Central memory CD8-positive, alpha-beta T cell (primary cell): ENCODE data around the gene OTUD1.

ENCODE experiments used
- ATAC-seq: fragments of 150-1000 bp; cut with Tn5 transposase; replicated peaks from 2 replicates; pipeline ENCODE4 v1.10.0; 2022; ENCODE audit warnings: mild to moderate bottlenecking, moderate FRiP score, moderate number of reproducible peaks; ENCODE audit not compliant: poor library complexity, severe bottlenecking; ENCODE audit errors: extremely low read depth
- DNase-seq, 2 donors: peaks; one replicate each; pipeline ENCODE4 v3.0.0; 2021; ENCODE audit warnings: low spot score in 2 of 2
- H3K27ac Mint-ChIP-seq: one replicate; pipeline ENCODE4 v1.8.0; 2022; ENCODE audit warnings: low read depth, mild to moderate bottlenecking, moderate library complexity, mixed read lengths
- H3K27me3 Mint-ChIP-seq: one replicate; pipeline ENCODE4 v1.8.0; 2022; ENCODE audit warnings: mixed read lengths
- H3K36me3 Mint-ChIP-seq: one replicate; pipeline ENCODE4 v1.8.0; 2022; ENCODE audit warnings: mild to moderate bottlenecking, moderate library complexity, mixed read lengths; ENCODE audit not compliant: insufficient read depth
- H3K4me1 Mint-ChIP-seq: one replicate; pipeline ENCODE4 v1.8.0; 2022; ENCODE audit warnings: mixed read lengths
- H3K4me3 Mint-ChIP-seq: one replicate; pipeline ENCODE4 v1.8.0; 2022; ENCODE audit warnings: mild to moderate bottlenecking, moderate library complexity, mixed read lengths
- H3K9me3 Mint-ChIP-seq: one replicate; pipeline ENCODE4 v1.8.0; 2022; ENCODE audit warnings: mixed read lengths

OTUD1 gene

GRCh38 chr10:23433701-23434100, 5.2 kb upstream of the OTUD1 start:
- DNase-seq (no peak), ATAC-seq (no peak)
- Mint-ChIP-seq H3K4me3 (no peak overlapping the region), H3K4me1 (peaks cover 8% of the 10 kb centered on the region), H3K36me3 (peaks cover 9% of the 10 kb centered on the region), H3K27ac (no peak overlapping the region), H3K9me3 (no peaks in the 10 kb centered on the region), H3K27me3 (no peaks in the 10 kb centered on the region)

DNA sequence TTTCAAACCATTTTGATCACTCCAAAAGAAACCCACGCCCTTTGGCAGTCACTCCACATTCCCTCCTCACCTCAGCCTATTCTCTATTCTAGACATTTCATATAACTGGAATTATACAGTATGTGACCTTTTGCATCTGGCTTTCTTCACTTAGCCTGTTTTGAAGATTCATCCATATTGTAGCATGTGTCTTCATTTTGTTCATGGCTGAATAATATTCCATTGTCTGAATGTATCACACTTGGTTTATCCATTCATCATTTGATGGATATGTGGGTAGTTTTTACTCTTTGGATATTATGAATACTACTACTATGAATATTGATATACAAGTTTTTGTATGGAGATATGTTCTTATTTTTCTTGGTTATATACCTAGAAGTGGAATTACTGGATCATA, 3.5 kb upstream of the OTUD1 start:
- H3K4me1 Mint-ChIP-seq = peaks cover 10% of the 10 kb centered on the region

DNA sequence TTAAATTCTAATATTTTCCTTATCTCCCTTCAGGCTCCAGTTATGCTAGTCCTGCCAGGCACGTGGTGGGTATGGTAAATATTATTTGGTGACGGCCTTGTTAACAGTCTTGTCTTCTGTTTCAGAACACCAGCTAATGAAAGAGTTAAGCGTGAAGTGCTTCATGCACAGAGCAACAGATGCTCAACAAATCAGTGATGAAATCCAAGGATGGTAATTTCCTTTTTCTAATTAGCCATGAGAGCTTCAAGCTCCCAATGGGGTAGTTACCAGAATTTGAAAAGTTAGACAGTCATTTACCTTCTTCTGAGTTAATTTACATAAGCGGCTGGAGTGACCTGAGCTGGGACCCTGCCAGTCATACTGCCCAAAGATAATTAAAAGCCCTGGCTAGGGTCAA, 1.9 kb upstream of the OTUD1 start:
- Mint-ChIP-seq H3K9me3 (no peaks in the 10 kb centered on the region), H3K27me3 (no peaks in the 10 kb centered on the region), H3K27ac (no peak overlapping the region), H3K4me1 (peaks cover 25% of the 10 kb centered on the region), H3K4me3 (no peak overlapping the region), H3K36me3 (peaks cover 15% of the 10 kb centered on the region)
- ATAC-seq = no peak
- DNase-seq = no peak

More for the DNA sequence above, 3.5 kb upstream of the OTUD1 start:
- ATAC-seq (no peak), DNase-seq (no peak)
- no peaks in the 10 kb centered on the region for H3K9me3 Mint-ChIP-seq
- H3K4me3 Mint-ChIP-seq = no peak overlapping the region
- H3K36me3 Mint-ChIP-seq = peaks cover 11% of the 10 kb centered on the region
- no peak overlapping the region for H3K27ac Mint-ChIP-seq
- no peaks in the 10 kb centered on the region for H3K27me3 Mint-ChIP-seq

DNA sequence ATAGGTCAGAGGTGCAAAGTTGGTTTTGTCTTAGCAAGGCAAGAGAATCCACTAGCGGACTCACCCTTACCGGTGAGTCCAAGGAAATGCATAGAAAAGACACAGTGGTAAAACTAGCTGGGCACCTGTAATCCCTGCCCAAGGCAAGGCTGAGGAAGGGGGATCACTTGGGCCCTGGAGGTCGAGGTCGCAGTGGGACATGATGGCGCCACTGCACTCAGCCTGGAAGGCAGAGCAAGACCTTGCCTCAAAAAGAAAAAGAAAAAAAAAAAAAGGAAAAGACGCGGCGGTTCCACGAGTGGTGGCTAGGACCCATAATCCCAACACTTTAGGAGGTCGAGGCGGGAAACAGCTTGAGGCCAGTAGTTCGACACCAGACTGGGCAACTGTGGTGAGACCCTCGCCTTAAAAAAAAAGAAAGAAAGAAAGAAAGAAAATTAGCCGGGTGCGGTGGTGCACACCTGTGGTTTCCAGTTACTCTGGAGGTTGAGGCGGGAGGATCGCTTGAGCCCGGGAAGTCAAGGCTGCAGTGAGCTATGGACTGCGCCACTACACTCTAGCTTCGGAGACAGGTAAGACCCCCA, 820 bp upstream of the OTUD1 start:
- H3K9me3 Mint-ChIP-seq = no peaks in the 10 kb centered on the region
- ATAC-seq (no peak), DNase-seq (no peak)
- H3K27ac Mint-ChIP-seq = peak overlapping the region; percentile 97
- H3K4me3 Mint-ChIP-seq = peak overlapping the region; percentile 85
- H3K27me3 Mint-ChIP-seq = no peaks in the 10 kb centered on the region
- peaks cover 14% of the 10 kb centered on the region for H3K36me3 Mint-ChIP-seq
- H3K4me1 Mint-ChIP-seq = peaks cover 36% of the 10 kb centered on the region

GRCh38 chr10:23439452-23439960, 631 bp downstream of the OTUD1 start:
- H3K9me3 Mint-ChIP-seq = no peaks in the 10 kb centered on the region
- no peak overlapping the region for H3K27ac Mint-ChIP-seq
- DNase-seq = no peak
- H3K27me3 Mint-ChIP-seq = no peaks in the 10 kb centered on the region
- peaks cover 13% of the 10 kb centered on the region for H3K36me3 Mint-ChIP-seq
- peaks cover 40% of the 10 kb centered on the region for H3K4me1 Mint-ChIP-seq
- peak; percentile 18 for ATAC-seq
- peak overlapping the region; percentile 83 for H3K4me3 Mint-ChIP-seq

GRCh38 chr10:23439961-23440889, 1.4 kb downstream of the OTUD1 start:
- H3K9me3 Mint-ChIP-seq = no peaks in the 10 kb centered on the region
- no peaks in the 10 kb centered on the region for H3K27me3 Mint-ChIP-seq
- H3K4me1 Mint-ChIP-seq = peaks cover 40% of the 10 kb centered on the region
- no peak for ATAC-seq
- H3K36me3 Mint-ChIP-seq = peaks cover 14% of the 10 kb centered on the region
- DNase-seq = peak; percentile 15 to 23
- peak overlapping the region; percentile 85 for H3K27ac Mint-ChIP-seq
- H3K4me3 Mint-ChIP-seq = peak overlapping the region; percentile 83

- Mint-ChIP-seq H3K27ac (peak overlapping the region; percentile 85), H3K4me1 (peaks cover 40% of the 10 kb centered on the region), H3K4me3 (peak overlapping the region; percentile 83), H3K36me3 (peaks cover 17% of the 10 kb centered on the region), H3K27me3 (no peaks in the 10 kb centered on the region), H3K9me3 (no peaks in the 10 kb centered on the region)
- DNase-seq (no peak), ATAC-seq (no peak)
Measured at GRCh38 chr10:23441251-23441650, 2.4 kb downstream of the OTUD1 start.

- ATAC-seq (no peak), DNase-seq (no peak)
- H3K27me3 Mint-ChIP-seq = no peaks in the 10 kb centered on the region
- H3K4me1 Mint-ChIP-seq = peaks cover 44% of the 10 kb centered on the region
- H3K27ac Mint-ChIP-seq = peak overlapping the region; percentile 8
- H3K9me3 Mint-ChIP-seq = no peaks in the 10 kb centered on the region
- H3K36me3 Mint-ChIP-seq = peaks cover 16% of the 10 kb centered on the region
- no peak overlapping the region for H3K4me3 Mint-ChIP-seq
Measured at GRCh38 chr10:23442936-23443335, 4.1 kb downstream of the OTUD1 start.

- Mint-ChIP-seq H3K4me3 (no peak overlapping the region), H3K4me1 (peaks cover 49% of the 10 kb centered on the region), H3K9me3 (no peaks in the 10 kb centered on the region), H3K27me3 (no peaks in the 10 kb centered on the region), H3K27ac (no peak overlapping the region), H3K36me3 (peaks cover 9% of the 10 kb centered on the region)
- DNase-seq = no peak
- ATAC-seq = no peak
Measured at GRCh38 chr10:23445591-23445990, 6.7 kb downstream of the OTUD1 start.

- Mint-ChIP-seq H3K27ac (no peak overlapping the region), H3K36me3 (peaks cover 6% of the 10 kb centered on the region), H3K4me1 (peaks cover 23% of the 10 kb centered on the region), H3K9me3 (no peaks in the 10 kb centered on the region), H3K4me3 (no peak overlapping the region), H3K27me3 (no peaks in the 10 kb centered on the region)
- ATAC-seq = no peak
- DNase-seq = no peak
Measured at GRCh38 chr10:23448323-23448722, 9.4 kb downstream of the OTUD1 start.

GRCh38 chr10:23448802-23449570, 10.1 kb downstream of the OTUD1 start:
- Mint-ChIP-seq H3K4me3 (peak overlapping the region; percentile 18), H3K36me3 (peaks cover 6% of the 10 kb centered on the region)
- DNase-seq = no peak

GRCh38 chr10:23452033-23452655, 13.3 kb downstream of the OTUD1 start:
- ATAC-seq = no peak
- H3K27ac Mint-ChIP-seq = no peak overlapping the region
- H3K27me3 Mint-ChIP-seq = no peaks in the 10 kb centered on the region
- H3K9me3 Mint-ChIP-seq = no peaks in the 10 kb centered on the region
- H3K4me1 Mint-ChIP-seq = peaks cover 16% of the 10 kb centered on the region
- no peak for DNase-seq
- peaks cover 4% of the 10 kb centered on the region for H3K36me3 Mint-ChIP-seq
- H3K4me3 Mint-ChIP-seq = no peak overlapping the region

More at GRCh38 chr10:23448802-23449570, 10.1 kb downstream of the OTUD1 start:
- Mint-ChIP-seq H3K27ac (peak overlapping the region; percentile 29), H3K4me1 (peaks cover 21% of the 10 kb centered on the region), H3K27me3 (no peaks in the 10 kb centered on the region), H3K9me3 (no peaks in the 10 kb centered on the region)
- peak; percentile 63 for ATAC-seq
